Measurements from ENCODE around the gene RHOBTB3. TPM values are rescaled to one million over a fixed set of nuclear protein-coding genes. Genes with fewer than 3 reads are reported as not detected.

RHOBTB3 gene
- total RNA-seq, 1 experiment from 2014 or later, result 84.3 TPM

DNA sequence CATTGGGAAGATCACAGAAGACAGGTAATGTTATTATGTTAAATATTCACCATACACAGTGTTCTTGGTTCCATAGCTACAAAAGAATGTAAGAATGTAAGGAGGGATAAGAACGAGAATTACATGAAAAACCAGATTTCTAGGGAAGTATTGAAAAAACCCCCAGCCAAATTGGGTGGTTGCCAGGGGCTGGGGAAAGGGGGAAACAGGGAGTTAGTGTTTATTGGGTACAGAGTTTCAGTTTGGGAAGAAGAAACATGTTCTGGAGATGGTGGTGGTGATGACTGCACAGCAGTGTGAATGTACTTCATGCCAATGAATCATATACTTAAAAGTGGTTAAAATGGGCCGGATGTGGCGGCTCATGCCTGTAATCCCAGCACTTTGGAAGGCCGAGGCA, 51.0 kb downstream of the RHOBTB3 start:
- no peak overlapping the region for H3K4me3 ChIP-seq (replicated peaks in 1 of 2; ENCODE audit: low read depth in 1 of 2, low read length in 2 of 2)
- ChIA-PET RAD21 (ENCODE audit: low non-redundant PET in 1 of 2, low total read pairs in 2 of 2, uncharacterized antibody in 2 of 2, unreplicated experiment in 2 of 2) (no interaction called here), CTCF (interaction anchor here (1.3 to 2.1 kb wide), 9 partner anchors 8 to 555 kb away, joined by 4 to 30 read pairs (median 9); partner anchors contain the start of gene RFESD), POLR2A (no interaction called here)
- no peak for TF ChIP-seq CEBPB (IDR thresholded peaks at IDR 0.05; ENCODE audit: low read depth)
- no peak for TF ChIP-seq SIN3A (IDR thresholded peaks at IDR 0.05; ENCODE audit: low read depth)
- no peak for TF ChIP-seq ELF1 (IDR thresholded peaks at IDR 0.05; ENCODE audit: borderline replicate concordance, low read depth)
- no peak for TF ChIP-seq RAD21 (IDR thresholded peaks at IDR 0.05; ENCODE audit: low read depth)
- no peak for TF ChIP-seq REST (IDR thresholded peaks at IDR 0.05; ENCODE audit: low read depth)
- TF ChIP-seq CBX3 (IDR thresholded peaks at IDR 0.05; ENCODE audit: low read depth), result no peak
- TF ChIP-seq CTCF (IDR thresholded peaks at IDR 0.05 in 2 of 3, conservative IDR thresholded peaks at IDR 0.05 in 1 of 3; ENCODE audit: borderline replicate concordance in 1 of 3, insufficient read depth in 1 of 3, low read depth in 2 of 3, low read length in 2 of 3), result no peak
- TF ChIP-seq SRF (IDR thresholded peaks at IDR 0.05; ENCODE audit: low read depth), result no peak
- no peak for TF ChIP-seq YY1 (IDR thresholded peaks at IDR 0.05; ENCODE audit: extremely low read depth, insufficient replicate concordance, low read depth, low read length)
- TF ChIP-seq POLR2AphosphoS5 (IDR thresholded peaks at IDR 0.05; ENCODE audit: low read depth, low read length), result no peak
- no peaks in the 10 kb centered on the region for H3K9me3 ChIP-seq (ENCODE audit: control insufficient read depth in 1 of 2, insufficient read depth in 1 of 2, low read depth in 1 of 2, low read length in 2 of 2)
- H3K4me2 ChIP-seq (ENCODE audit: low read length), result no peak overlapping the region
- DNase-seq (ENCODE audit: low read depth, low spot score), result no peak
- no peak overlapping the region for H3K9ac ChIP-seq (ENCODE audit: low read length)
- no peaks in the 10 kb centered on the region for H3K9me2 ChIP-seq (ENCODE audit: insufficient read depth)
- no TSS peak for BruUV-seq (replicated peaks)
- H2AFZ ChIP-seq (ENCODE audit: low read depth, low read length, poor library complexity, severe bottlenecking), result no peak overlapping the region
- intact Hi-C loops (cut with micrococcal nuclease), result no loop called here
- H3K27me3 ChIP-seq (ENCODE audit: insufficient read depth, low read length), result no peaks in the 10 kb centered on the region
- H3K27ac ChIP-seq (ENCODE audit: low read depth, low read length), result no peak overlapping the region
- 0 out of 4 replicates have a peak, but pooled peaks cover 0 to 3% of the 10 kb centered on the region in 2 experiments for H3K36me3 ChIP-seq (ENCODE audit: control insufficient read depth in 1 of 2, insufficient read depth in 2 of 2, low read length in 2 of 2)
- no peaks in the 10 kb centered on the region for H3K79me2 ChIP-seq (ENCODE audit: insufficient read depth, low read length)
- H3K4me1 ChIP-seq (ENCODE audit: control insufficient read depth in 1 of 2, insufficient read depth in 2 of 2, low read length in 2 of 2), result no peaks in the 10 kb centered on the region
- ATAC-seq, result no peak
- no peaks in the 10 kb centered on the region for H4K20me1 ChIP-seq (ENCODE audit: insufficient read depth)
